Gastroesophageal sphincter (tissue), 4 donors: ENCODE measurements around the gene SPATA6L. TPM values are rescaled to one million over a fixed set of nuclear protein-coding genes. Genes with fewer than 3 reads are reported as not detected.
"Not testable (repeated sequence)": the region's sequence is repeated elsewhere in the genome, so short reads cannot be mapped to it uniquely, and the experiment has no call there.

Experiments
- ATAC-seq: fragments of 150-250 bp; one replicate; pipeline ENCODE4 v1.9.1; 2016; ENCODE audit warnings: mild to moderate bottlenecking, moderate library complexity
- H3K27ac ChIP-seq, 4 donors: fragments of 200-600 bp; sonication (generic) in 3 of 4; 1 replicate in 3 of 4; 2 replicates in 1 of 4; pipeline ENCODE4 v1.5.1; 2016 to 2019
- H3K27me3 ChIP-seq: fragments of 200-600 bp; sonication (generic); one replicate; pipeline ENCODE4 v1.5.1; 2019
- H3K36me3 ChIP-seq, 2 donors: fragments of 200-600 bp; sonication (generic); one replicate each; pipeline ENCODE4 v1.5.1; 2019; ENCODE audit warnings: control low read depth in 1 of 2
- H3K4me1 ChIP-seq, 3 donors: fragments of 200-600 bp; sonication (generic); 1 replicate in 2 of 3; 2 replicates in 1 of 3; pipeline ENCODE4 v1.5.1; 2016 to 2019; ENCODE audit warnings: control low read depth in 2 of 3
- H3K4me3 ChIP-seq, 2 donors: fragments of 200-600 bp; sonication (generic); one replicate each; pipeline ENCODE4 v1.5.1; 2019; ENCODE audit warnings: mild to moderate bottlenecking in 1 of 2, moderate library complexity in 1 of 2
- H3K9me3 ChIP-seq, 3 donors: fragments of 200-600 bp; sonication (generic); one replicate each; pipeline ENCODE4 v1.5.1; 2017 to 2019; ENCODE audit warnings: control low read depth in 2 of 3
- EP300 ChIP-seq: sonication (generic); formaldehyde crosslinking; IDR thresholded peaks from one replicate; pipeline ENCODE4 v1.6.1; 2017; ENCODE audit warnings: antibody characterized with exemption, mild to moderate bottlenecking
- POLR2A ChIP-seq, 2 donors: fragments of 450-650 bp; IDR thresholded peaks; one replicate each; pipeline ENCODE4 v1.6.1; 2017; ENCODE audit warnings: antibody characterized with exemption in 2 of 2, mild to moderate bottlenecking in 2 of 2, moderate library complexity in 1 of 2
- POLR2AphosphoS5 ChIP-seq: sonication (generic); formaldehyde crosslinking; IDR thresholded peaks from one replicate; pipeline ENCODE4 v1.6.1; 2017; ENCODE audit warnings: antibody characterized with exemption
- WGBS, 2 donors: methylation state at CpG; one replicate each; pipeline ENCODE4 v1.1.5; 2018; ENCODE audit warnings: low coverage in 1 of 2; 5-methylcytosine and 5-hydroxymethylcytosine counted together
- total RNA-seq, 4 donors: library from RNA; depleted of rRNA; stranded (reverse); fragments of >200 nt; gene quantifications; one replicate each; pipeline ENCODE4 v1.1.0, GENCODE V29; 2016
- TF ChIP-seq, protein P1 (sequence below), 4 experiments: fragments of 200-600 bp in 2 of 4; fragments of 450-650 bp in 2 of 4; sonication (generic) in 1 of 4; IDR thresholded peaks; one replicate each; pipeline ENCODE4 v1.5.1; 2017 to 2019; ENCODE audit warnings: antibody characterized with exemption in 4 of 4, mild to moderate bottlenecking in 2 of 4, moderate library complexity in 2 of 4

SPATA6L gene
- total RNA-seq, 4 donors from 2014 or later = 0.69 to 1.9 (median 0.83) TPM

DNA sequence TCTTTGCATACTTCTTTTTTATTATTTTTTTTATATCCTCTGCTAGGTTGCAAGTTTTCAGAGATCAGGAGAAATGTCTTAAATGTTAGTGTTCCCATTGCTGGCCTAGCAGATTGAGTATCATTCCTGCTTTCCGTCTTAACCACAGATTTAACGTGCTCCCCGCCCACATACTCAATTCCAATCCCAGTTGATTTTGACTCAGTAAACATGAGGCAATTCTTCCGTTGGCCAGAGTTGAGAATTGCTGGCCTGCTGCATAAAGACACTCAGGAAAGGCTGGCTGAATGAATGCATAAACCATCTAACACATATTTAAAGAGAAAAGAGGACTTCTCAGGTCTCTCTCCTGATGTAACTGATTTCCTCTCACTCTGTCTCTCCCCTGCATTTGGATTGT lies 51.0 kb downstream of the SPATA6L start:
- Histone ChIP-seq H3K27me3 (no peaks in the 10 kb centered on the region), H3K9me3 (no peaks in the 10 kb centered on the region), H3K4me3 (no peak overlapping the region), H3K4me1 (no peaks in the 10 kb centered on the region), H3K36me3 (no peaks in the 10 kb centered on the region), H3K27ac (no peak overlapping the region)
- ATAC-seq = no peak
- TF ChIP-seq POLR2A (IDR thresholded peaks at IDR 0.05) (no peak), POLR2AphosphoS5 (no peak), EP300 (no peak)
- TF ChIP-seq, protein P1, sequence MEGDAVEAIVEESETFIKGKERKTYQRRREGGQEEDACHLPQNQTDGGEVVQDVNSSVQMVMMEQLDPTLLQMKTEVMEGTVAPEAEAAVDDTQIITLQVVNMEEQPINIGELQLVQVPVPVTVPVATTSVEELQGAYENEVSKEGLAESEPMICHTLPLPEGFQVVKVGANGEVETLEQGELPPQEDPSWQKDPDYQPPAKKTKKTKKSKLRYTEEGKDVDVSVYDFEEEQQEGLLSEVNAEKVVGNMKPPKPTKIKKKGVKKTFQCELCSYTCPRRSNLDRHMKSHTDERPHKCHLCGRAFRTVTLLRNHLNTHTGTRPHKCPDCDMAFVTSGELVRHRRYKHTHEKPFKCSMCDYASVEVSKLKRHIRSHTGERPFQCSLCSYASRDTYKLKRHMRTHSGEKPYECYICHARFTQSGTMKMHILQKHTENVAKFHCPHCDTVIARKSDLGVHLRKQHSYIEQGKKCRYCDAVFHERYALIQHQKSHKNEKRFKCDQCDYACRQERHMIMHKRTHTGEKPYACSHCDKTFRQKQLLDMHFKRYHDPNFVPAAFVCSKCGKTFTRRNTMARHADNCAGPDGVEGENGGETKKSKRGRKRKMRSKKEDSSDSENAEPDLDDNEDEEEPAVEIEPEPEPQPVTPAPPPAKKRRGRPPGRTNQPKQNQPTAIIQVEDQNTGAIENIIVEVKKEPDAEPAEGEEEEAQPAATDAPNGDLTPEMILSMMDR (IDR thresholded peaks at IDR 0.05) = no peak
- 53 to 57% methylated on average over 1 to 4 of the region's 4 CpGs for WGBS, 2 donors

DNA sequence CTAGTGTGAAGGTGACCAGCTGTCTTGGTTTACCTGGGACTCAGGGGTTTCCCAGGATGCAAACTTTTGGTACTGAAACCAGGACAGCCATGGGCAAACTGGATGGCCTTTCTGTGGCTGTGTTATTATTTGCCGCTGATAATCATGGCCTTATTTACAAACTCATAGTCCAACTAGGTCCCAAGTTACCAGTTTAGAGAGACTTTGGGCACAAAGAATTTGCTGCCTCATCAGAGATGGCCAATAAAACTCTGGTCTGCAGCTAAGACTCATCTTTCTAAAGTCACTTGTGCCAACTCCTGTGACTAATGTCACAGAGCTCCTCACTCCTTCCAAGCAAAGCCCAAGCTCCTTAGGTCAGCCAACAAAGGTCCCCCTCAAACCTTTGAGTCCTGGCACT lies 51.7 kb downstream of the SPATA6L start:
- Histone ChIP-seq H3K36me3 (no peaks in the 10 kb centered on the region), H3K27me3 (no peaks in the 10 kb centered on the region), H3K27ac (no peak overlapping the region), H3K4me3 (no peak overlapping the region), H3K4me1 (no peaks in the 10 kb centered on the region), H3K9me3 (no peaks in the 10 kb centered on the region)
- WGBS, 2 donors = 100% methylated on average over 1 of the region's 1 CpG; no CpG with 5 or more reads in 1 of the 2 donors
- ATAC-seq = no peak
- no peak for TF ChIP-seq POLR2A (IDR thresholded peaks at IDR 0.05)
- TF ChIP-seq EP300 = no peak
- TF ChIP-seq POLR2AphosphoS5 = no peak
- TF ChIP-seq, protein P1 (IDR thresholded peaks at IDR 0.05) = no peak

DNA sequence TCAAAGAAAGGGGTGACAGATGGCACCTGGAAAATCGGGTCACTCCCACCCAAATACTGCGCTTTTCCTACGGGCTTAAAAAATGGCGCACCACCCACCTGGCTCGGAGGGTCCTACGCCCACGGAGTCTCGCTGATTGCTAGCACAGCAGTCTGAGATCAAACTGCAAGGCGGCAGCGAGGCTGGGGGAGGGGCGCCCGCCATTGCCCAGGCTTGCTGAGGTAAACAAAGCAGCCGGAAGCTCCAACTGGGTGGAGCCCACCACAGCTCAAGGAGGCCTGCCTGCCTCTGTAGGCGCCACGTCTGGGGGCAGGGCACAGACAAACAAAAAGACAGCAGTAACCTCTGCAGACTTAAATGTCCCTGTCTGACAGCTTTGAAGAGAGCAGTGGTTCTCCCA lies 60.2 kb downstream of the SPATA6L start:
- not testable (repeated sequence) for H3K4me3 ChIP-seq, H3K27me3 ChIP-seq, ATAC-seq, H3K27ac ChIP-seq, H3K36me3 ChIP-seq, H3K4me1 ChIP-seq, H3K9me3 ChIP-seq
- no CpG with 5 or more reads among the region's 15 CpGs for WGBS, 2 donors

DNA sequence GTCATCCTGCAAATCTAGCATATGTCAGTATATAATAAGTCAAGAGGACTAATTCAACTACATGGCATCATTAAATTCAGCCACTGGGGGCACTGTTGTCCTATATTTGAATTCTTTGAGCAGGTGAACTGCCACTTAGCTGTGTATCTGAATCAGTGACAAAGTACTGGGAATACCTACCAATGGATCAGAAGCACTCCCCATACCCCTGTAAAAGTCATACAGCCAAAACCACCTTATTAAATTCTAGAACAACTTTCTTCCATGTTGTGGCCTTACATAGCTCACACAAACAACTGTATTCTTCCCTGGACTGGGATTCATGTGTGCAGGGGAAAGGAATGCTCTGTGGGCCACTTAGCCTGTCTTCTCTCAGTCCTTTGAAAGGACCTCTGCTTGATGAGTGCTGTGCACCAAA lies 61.6 kb downstream of the SPATA6L start:
- H3K9me3 ChIP-seq = no peaks in the 10 kb centered on the region
- no peaks in the 10 kb centered on the region for H3K4me1 ChIP-seq
- H3K27me3 ChIP-seq = no peaks in the 10 kb centered on the region
- no peak for TF ChIP-seq POLR2AphosphoS5
- TF ChIP-seq, protein P1 (IDR thresholded peaks at IDR 0.05) = peak; percentile 58 to 67 (median 64)
- no peak for TF ChIP-seq POLR2A (IDR thresholded peaks at IDR 0.05)
- H3K4me3 ChIP-seq = no peak overlapping the region
- peak; percentile 65 for ATAC-seq
- no peaks in the 10 kb centered on the region for H3K36me3 ChIP-seq
- no peak overlapping the region for H3K27ac ChIP-seq

DNA sequence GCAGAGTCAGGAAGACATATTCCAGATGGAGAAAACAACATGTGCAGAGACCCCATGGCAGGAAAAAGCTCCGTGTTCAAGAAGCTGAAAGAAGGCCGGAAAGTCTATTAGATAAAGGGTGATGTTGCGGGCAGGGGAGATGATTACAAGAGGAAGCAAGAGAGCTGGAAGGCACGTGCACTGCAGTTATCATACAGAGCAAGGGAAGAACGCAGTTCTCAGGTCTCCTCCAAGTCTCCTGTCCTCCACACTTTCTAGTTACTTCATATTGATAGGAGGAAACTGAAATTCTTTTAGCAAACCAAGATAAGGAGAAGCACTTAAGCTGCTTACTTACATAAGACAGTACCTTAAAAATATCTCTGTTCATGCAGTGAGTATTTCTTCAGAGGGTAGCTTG lies 62.5 kb downstream of the SPATA6L start:
- H3K27me3 ChIP-seq = no peaks in the 10 kb centered on the region
- no peak overlapping the region for H3K4me3 ChIP-seq
- H3K36me3 ChIP-seq = no peaks in the 10 kb centered on the region
- ATAC-seq = no peak
- TF ChIP-seq EP300 (no peak), POLR2A (IDR thresholded peaks at IDR 0.05) (no peak), POLR2AphosphoS5 (no peak)
- TF ChIP-seq, protein P1 (IDR thresholded peaks at IDR 0.05) = no peak
- no peak overlapping the region for H3K27ac ChIP-seq
- H3K9me3 ChIP-seq = no peaks in the 10 kb centered on the region
- 75 to 86% methylated on average over 5 of the region's 5 CpGs for WGBS, 2 donors
- no peaks in the 10 kb centered on the region for H3K4me1 ChIP-seq

DNA sequence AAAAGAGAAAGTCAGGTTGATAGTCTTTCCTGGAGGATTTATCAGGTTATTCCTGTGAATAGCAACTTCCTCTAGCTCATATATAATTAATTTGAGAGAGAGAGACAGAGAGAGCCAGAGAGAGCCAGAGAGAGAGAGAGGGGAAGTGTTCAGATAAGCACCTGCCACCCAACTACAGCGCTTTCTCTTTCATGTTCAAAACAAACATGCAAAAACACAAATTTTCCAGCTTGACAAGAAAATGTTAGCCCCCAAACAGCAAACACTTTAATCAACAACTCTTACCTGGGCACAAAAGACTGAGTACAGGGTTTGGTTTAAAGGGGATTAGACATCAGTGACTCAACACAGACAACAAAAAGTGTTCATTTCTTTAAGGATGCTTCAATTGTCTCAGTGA lies 65.9 kb downstream of the SPATA6L start:
- TF ChIP-seq POLR2AphosphoS5 (no peak), EP300 (no peak), POLR2A (IDR thresholded peaks at IDR 0.05) (no peak)
- TF ChIP-seq, protein P1 (IDR thresholded peaks at IDR 0.05) = no peak
- H3K9me3 ChIP-seq = no peaks in the 10 kb centered on the region
- peaks cover 0 to 14% (median 4%) of the 10 kb centered on the region in 3 donors for H3K4me1 ChIP-seq
- no peaks in the 10 kb centered on the region for H3K27me3 ChIP-seq
- H3K27ac ChIP-seq = no peak overlapping the region
- H3K4me3 ChIP-seq = no peak overlapping the region
- H3K36me3 ChIP-seq = no peaks in the 10 kb centered on the region
- no peak for ATAC-seq
- 71 to 100% methylated on average over 1 of the region's 1 CpG for WGBS, 2 donors
